ENCODE data around the gene S100A7. TPM values are rescaled to one million over a fixed set of nuclear protein-coding genes. Genes with fewer than 3 reads are reported as not detected.
"Not testable (repeated sequence)": the region's sequence is repeated elsewhere in the genome, so short reads cannot be mapped to it uniquely, and the experiment has no call there.

Gene S100A7
- polyA plus RNA-seq, 4 donors, result not detected

DNA sequence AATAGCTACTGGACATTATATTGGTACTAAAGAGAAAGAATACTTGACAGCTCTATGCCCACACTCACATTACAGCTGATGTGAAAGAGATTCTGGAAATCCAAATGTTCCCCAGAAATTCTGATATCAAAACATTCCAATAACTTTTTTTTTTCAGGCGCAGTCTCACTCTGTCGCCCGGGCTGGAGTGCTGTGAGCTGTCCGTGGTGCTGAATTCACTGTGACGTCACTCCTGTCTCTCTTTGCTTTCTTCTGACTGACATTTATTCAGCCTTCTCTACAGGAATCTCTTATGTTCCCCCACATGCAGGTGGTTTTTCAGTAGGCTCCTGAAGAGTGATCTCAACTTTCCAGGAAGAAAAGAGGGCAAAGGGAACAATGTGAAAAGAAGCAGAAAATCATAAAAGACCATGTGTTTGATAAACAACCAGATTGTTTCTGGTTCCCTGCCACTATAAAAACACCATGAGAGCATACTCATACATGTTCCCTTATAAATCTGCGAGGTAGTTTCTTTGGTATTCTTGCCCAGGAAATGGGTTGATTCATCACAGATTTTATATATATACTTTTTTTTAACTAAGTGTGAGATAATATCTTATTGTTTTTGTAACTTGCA, 37.9 kb downstream of the S100A7 start:
- peak; percentile 61 to 83 for DNase-seq
- Histone ChIP-seq H3K27ac (ENCODE audit: low read depth in 1 of 3, low read length in 2 of 3) (no peak overlapping the region), H3K27me3 (ENCODE audit: control insufficient read depth in 3 of 3, insufficient read depth in 3 of 3, low read length in 3 of 3) (peaks cover 0 to 4% (median 0%) of the 10 kb centered on the region in 3 donors), H3K4me1 (ENCODE audit: control insufficient read depth in 3 of 3, insufficient read depth in 2 of 3, low read depth in 1 of 3, low read length in 2 of 3) (no peaks in the 10 kb centered on the region), H3K4me3 (ENCODE audit: low read depth in 1 of 3, low read length in 3 of 3) (no peak overlapping the region), H3K9me3 (ENCODE audit: control insufficient read depth in 2 of 2, insufficient read depth in 1 of 2, low read depth in 1 of 2, low read length in 1 of 2) (no peaks in the 10 kb centered on the region), H3K36me3 (ENCODE audit: control insufficient read depth in 3 of 3, insufficient read depth in 2 of 3, low read depth in 1 of 3, low read length in 3 of 3) (no peaks in the 10 kb centered on the region)
- FAIRE-seq, result no peak
- WGBS, 3 donors, result 5 to 10% (median 10%) methylated on average over 6 of the region's 6 CpGs

- FAIRE-seq (no peak), DNase-seq (no peak)
- no peak overlapping the region for H3K27ac ChIP-seq (ENCODE audit: low read depth in 1 of 3, low read length in 2 of 3)
- no peaks in the 10 kb centered on the region for H3K36me3 ChIP-seq (ENCODE audit: control insufficient read depth in 3 of 3, insufficient read depth in 2 of 3, low read depth in 1 of 3, low read length in 3 of 3)
- H3K4me1 ChIP-seq (ENCODE audit: control insufficient read depth in 3 of 3, insufficient read depth in 2 of 3, low read depth in 1 of 3, low read length in 2 of 3), result no peaks in the 10 kb centered on the region
- H3K27me3 ChIP-seq (ENCODE audit: control insufficient read depth in 3 of 3, insufficient read depth in 3 of 3, low read length in 3 of 3), result peaks cover 0 to 4% (median 0%) of the 10 kb centered on the region in 3 donors
- 61 to 71% (median 70%) methylated on average over 2 of the region's 2 CpGs for WGBS, 3 donors
- H3K4me3 ChIP-seq (ENCODE audit: low read depth in 1 of 3, low read length in 3 of 3), result no peak overlapping the region
- no peaks in the 10 kb centered on the region for H3K9me3 ChIP-seq (ENCODE audit: control insufficient read depth in 2 of 2, insufficient read depth in 1 of 2, low read depth in 1 of 2, low read length in 1 of 2)
Observed at GRCh38 chr1:153420306-153420705, 40.1 kb downstream of the S100A7 start.

- WGBS, 3 donors, result 46 to 54% (median 51%) methylated on average over 2 of the region's 2 CpGs
- H3K4me1 ChIP-seq (ENCODE audit: control insufficient read depth in 3 of 3, insufficient read depth in 2 of 3, low read depth in 1 of 3, low read length in 2 of 3); H3K27me3 ChIP-seq (ENCODE audit: control insufficient read depth in 3 of 3, insufficient read depth in 3 of 3, low read length in 3 of 3); H3K36me3 ChIP-seq (ENCODE audit: control insufficient read depth in 3 of 3, insufficient read depth in 2 of 3, low read depth in 1 of 3, low read length in 3 of 3); FAIRE-seq; DNase-seq; H3K9me3 ChIP-seq (ENCODE audit: control insufficient read depth in 2 of 2, insufficient read depth in 1 of 2, low read depth in 1 of 2, low read length in 1 of 2); H3K27ac ChIP-seq (ENCODE audit: low read depth in 1 of 3, low read length in 2 of 3); H3K4me3 ChIP-seq (ENCODE audit: low read depth in 1 of 3, low read length in 3 of 3): not testable (repeated sequence)
Observed at GRCh38 chr1:153419436-153419793, 41.0 kb downstream of the S100A7 start.

DNA sequence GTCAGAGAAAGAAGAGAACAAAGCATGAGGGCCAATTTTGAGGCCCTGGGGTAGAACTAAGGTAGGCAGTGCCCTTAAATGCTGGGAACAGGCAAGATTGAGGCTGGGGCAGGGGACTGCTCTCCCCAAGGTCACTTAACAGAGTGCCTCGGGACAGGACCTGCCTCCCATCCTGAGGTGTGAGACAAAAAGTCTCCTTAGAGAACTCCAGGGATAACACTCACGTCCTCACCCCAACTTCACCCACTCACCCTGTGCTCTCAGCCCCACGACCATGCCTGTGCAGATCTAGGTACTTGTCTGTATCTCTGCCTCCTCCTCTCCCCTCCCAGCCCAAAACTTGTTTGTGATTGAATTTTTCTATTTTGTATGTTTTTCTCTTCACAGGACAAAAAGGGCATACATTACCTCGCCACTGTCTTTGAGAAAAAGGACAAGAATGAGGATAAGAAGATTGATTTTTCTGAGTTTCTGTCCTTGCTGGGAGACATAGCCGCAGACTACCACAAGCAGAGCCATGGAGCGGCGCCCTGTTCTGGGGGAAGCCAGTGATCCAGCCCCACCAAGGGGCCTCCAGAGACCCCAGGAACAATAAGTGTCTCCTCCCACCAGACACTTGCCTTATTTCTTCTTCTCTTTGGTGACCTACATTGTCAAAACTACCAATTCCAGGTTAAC, 41.6 kb downstream of the S100A7 start:
- WGBS, 3 donors, result 49 to 66% (median 53%) methylated on average over 7 of the region's 7 CpGs
- H3K9me3 ChIP-seq (ENCODE audit: control insufficient read depth in 2 of 2, insufficient read depth in 1 of 2, low read depth in 1 of 2, low read length in 1 of 2); FAIRE-seq; H3K4me3 ChIP-seq (ENCODE audit: low read depth in 1 of 3, low read length in 3 of 3); H3K36me3 ChIP-seq (ENCODE audit: control insufficient read depth in 3 of 3, insufficient read depth in 2 of 3, low read depth in 1 of 3, low read length in 3 of 3); H3K27me3 ChIP-seq (ENCODE audit: control insufficient read depth in 3 of 3, insufficient read depth in 3 of 3, low read length in 3 of 3); H3K4me1 ChIP-seq (ENCODE audit: control insufficient read depth in 3 of 3, insufficient read depth in 2 of 3, low read depth in 1 of 3, low read length in 2 of 3); H3K27ac ChIP-seq (ENCODE audit: low read depth in 1 of 3, low read length in 2 of 3); DNase-seq: not testable (repeated sequence)

DNA sequence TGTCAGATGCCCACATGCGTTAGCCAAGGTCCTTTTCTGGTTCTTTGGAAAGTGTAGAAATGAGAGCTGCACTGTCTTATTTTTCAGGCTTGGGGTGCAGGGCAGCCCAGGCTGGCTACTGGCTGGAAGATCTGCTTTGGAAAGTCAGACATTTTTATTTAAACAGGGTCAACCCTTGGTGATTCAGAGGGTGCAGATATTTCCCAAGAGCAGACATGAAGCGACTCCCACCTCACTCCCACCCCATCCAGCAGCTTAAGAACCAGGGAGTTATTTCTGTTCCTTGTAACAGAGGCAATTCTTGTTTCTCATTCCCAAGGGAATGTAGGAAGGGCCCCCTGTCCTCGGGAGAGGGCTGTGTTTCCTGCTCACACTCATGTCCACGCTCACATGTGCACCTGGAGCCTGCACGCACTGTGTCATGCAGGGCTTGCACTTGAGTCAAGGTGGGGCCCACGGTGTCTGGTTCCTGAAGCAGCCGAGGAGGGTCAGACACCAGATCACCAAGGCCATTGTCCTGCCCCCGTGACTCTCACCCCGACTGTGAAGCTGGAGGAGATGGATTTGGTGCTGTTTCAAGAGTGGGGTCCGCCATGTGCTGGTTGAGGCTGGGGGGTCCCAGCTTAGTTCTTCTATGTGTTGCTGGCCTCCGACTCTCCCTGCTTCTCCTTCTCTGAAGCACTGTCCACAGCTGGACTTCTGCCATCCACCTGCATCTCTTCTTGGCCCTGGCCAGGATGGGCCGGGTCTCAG, 43.1 kb downstream of the S100A7 start:
- Histone ChIP-seq H3K27ac (ENCODE audit: low read depth in 1 of 3, low read length in 2 of 3) (no peak overlapping the region), H3K4me1 (ENCODE audit: control insufficient read depth in 3 of 3, insufficient read depth in 2 of 3, low read depth in 1 of 3, low read length in 2 of 3) (no peaks in the 10 kb centered on the region), H3K9me3 (ENCODE audit: control insufficient read depth in 2 of 2, insufficient read depth in 1 of 2, low read depth in 1 of 2, low read length in 1 of 2) (no peaks in the 10 kb centered on the region), H3K27me3 (ENCODE audit: control insufficient read depth in 3 of 3, insufficient read depth in 3 of 3, low read length in 3 of 3) (peaks cover 0 to 4% (median 0%) of the 10 kb centered on the region in 3 donors), H3K36me3 (ENCODE audit: control insufficient read depth in 3 of 3, insufficient read depth in 2 of 3, low read depth in 1 of 3, low read length in 3 of 3) (no peaks in the 10 kb centered on the region), H3K4me3 (ENCODE audit: low read depth in 1 of 3, low read length in 3 of 3) (no peak overlapping the region)
- FAIRE-seq (no peak), DNase-seq (no peak)
- 73 to 80% (median 76%) methylated on average over 12 of the region's 12 CpGs for WGBS, 3 donors

GRCh38 chr1:153415850-153416570, 44.4 kb downstream of the S100A7 start, which contains the start of gene S100A7A:
Gene S100A7A (plus strand): TSS chr1:153416520. CDS start chr1:153418083, 1,563 bp downstream.
- 56 to 64% (median 62%) methylated on average over 6 of the region's 6 CpGs for WGBS, 3 donors
- H3K36me3 ChIP-seq (ENCODE audit: control insufficient read depth in 3 of 3, insufficient read depth in 2 of 3, low read depth in 1 of 3, low read length in 3 of 3), result no peaks in the 10 kb centered on the region
- no peak within 1 kb of the TSS for H3K4me3 ChIP-seq (ENCODE audit: low read depth in 1 of 3, low read length in 3 of 3)
- FAIRE-seq (no peak), DNase-seq (no peak)
- peaks cover 0 to 4% (median 0%) of the 10 kb centered on the region in 3 donors for H3K27me3 ChIP-seq (ENCODE audit: control insufficient read depth in 3 of 3, insufficient read depth in 3 of 3, low read length in 3 of 3)
- H3K27ac ChIP-seq (ENCODE audit: low read depth in 1 of 3, low read length in 2 of 3), result no peak within 1 kb of the TSS
- no peaks in the 10 kb centered on the region for H3K4me1 ChIP-seq (ENCODE audit: control insufficient read depth in 3 of 3, insufficient read depth in 2 of 3, low read depth in 1 of 3, low read length in 2 of 3)
- H3K9me3 ChIP-seq (ENCODE audit: control insufficient read depth in 2 of 2, insufficient read depth in 1 of 2, low read depth in 1 of 2, low read length in 1 of 2), result no peaks in the 10 kb centered on the region

GRCh38 chr1:153413961-153414360, 46.5 kb downstream of the S100A7 start:
- not testable (repeated sequence) for H3K9me3 ChIP-seq (ENCODE audit: control insufficient read depth in 2 of 2, insufficient read depth in 1 of 2, low read depth in 1 of 2, low read length in 1 of 2); H3K27ac ChIP-seq (ENCODE audit: low read depth in 1 of 3, low read length in 2 of 3); DNase-seq; H3K4me1 ChIP-seq (ENCODE audit: control insufficient read depth in 3 of 3, insufficient read depth in 2 of 3, low read depth in 1 of 3, low read length in 2 of 3); H3K27me3 ChIP-seq (ENCODE audit: control insufficient read depth in 3 of 3, insufficient read depth in 3 of 3, low read length in 3 of 3); H3K4me3 ChIP-seq (ENCODE audit: low read depth in 1 of 3, low read length in 3 of 3); H3K36me3 ChIP-seq (ENCODE audit: control insufficient read depth in 3 of 3, insufficient read depth in 2 of 3, low read depth in 1 of 3, low read length in 3 of 3); FAIRE-seq
